ENCODE data around the gene KDM4D.

DNA sequence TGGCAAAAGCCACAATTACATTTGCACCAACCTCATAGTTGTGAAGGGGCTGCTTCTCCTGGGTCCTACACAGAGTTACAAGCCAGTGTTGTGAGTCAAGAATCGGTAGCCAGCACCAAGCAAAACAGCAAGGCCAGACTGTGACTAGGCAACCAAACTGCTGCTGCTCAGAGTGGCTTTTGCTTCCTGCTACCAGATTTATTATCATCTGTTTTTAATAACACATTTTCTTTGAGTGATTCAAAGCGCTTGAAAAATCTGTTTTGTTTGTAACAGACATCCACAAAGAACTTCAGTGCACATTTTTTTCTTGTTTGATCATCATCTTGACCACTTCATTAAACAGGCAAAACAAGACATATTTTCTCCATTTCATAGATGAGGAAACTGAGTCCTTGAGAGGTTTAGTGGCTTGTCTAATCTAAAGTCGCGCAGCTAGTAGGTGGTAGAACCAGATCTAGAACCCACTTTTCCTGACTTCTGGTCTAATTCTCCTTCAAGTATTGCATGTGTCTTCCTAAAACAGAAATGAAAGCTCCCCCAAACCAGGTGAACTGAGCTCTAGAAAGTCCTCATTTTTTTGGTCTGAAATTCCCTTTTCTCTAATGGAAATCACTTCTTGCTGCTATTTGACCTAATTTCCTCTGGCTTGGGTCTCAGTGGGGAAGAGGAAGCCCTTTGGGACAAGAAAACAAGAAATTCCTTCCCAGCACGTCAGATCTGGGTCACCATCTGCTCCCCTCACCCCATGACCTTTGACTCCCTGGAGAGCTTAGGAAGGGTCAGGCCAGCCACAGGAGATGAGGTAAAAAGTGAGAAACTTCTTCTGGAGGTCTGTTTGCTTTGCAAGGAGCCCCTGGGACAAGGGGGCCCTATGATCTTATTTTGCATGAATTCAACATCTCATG is 40.0 kb upstream of the KDM4D start:
- TF ChIP-seq GABPA (IDR thresholded peaks at IDR 0.05; ENCODE audit: low read depth): no peak
- TF ChIP-seq, protein P1, sequence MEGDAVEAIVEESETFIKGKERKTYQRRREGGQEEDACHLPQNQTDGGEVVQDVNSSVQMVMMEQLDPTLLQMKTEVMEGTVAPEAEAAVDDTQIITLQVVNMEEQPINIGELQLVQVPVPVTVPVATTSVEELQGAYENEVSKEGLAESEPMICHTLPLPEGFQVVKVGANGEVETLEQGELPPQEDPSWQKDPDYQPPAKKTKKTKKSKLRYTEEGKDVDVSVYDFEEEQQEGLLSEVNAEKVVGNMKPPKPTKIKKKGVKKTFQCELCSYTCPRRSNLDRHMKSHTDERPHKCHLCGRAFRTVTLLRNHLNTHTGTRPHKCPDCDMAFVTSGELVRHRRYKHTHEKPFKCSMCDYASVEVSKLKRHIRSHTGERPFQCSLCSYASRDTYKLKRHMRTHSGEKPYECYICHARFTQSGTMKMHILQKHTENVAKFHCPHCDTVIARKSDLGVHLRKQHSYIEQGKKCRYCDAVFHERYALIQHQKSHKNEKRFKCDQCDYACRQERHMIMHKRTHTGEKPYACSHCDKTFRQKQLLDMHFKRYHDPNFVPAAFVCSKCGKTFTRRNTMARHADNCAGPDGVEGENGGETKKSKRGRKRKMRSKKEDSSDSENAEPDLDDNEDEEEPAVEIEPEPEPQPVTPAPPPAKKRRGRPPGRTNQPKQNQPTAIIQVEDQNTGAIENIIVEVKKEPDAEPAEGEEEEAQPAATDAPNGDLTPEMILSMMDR (IDR thresholded peaks at IDR 0.05; ENCODE audit: insufficient read depth, low read length): no peak
- TF ChIP-seq, protein P2, sequence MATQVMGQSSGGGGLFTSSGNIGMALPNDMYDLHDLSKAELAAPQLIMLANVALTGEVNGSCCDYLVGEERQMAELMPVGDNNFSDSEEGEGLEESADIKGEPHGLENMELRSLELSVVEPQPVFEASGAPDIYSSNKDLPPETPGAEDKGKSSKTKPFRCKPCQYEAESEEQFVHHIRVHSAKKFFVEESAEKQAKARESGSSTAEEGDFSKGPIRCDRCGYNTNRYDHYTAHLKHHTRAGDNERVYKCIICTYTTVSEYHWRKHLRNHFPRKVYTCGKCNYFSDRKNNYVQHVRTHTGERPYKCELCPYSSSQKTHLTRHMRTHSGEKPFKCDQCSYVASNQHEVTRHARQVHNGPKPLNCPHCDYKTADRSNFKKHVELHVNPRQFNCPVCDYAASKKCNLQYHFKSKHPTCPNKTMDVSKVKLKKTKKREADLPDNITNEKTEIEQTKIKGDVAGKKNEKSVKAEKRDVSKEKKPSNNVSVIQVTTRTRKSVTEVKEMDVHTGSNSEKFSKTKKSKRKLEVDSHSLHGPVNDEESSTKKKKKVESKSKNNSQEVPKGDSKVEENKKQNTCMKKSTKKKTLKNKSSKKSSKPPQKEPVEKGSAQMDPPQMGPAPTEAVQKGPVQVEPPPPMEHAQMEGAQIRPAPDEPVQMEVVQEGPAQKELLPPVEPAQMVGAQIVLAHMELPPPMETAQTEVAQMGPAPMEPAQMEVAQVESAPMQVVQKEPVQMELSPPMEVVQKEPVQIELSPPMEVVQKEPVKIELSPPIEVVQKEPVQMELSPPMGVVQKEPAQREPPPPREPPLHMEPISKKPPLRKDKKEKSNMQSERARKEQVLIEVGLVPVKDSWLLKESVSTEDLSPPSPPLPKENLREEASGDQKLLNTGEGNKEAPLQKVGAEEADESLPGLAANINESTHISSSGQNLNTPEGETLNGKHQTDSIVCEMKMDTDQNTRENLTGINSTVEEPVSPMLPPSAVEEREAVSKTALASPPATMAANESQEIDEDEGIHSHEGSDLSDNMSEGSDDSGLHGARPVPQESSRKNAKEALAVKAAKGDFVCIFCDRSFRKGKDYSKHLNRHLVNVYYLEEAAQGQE (IDR thresholded peaks at IDR 0.05; ENCODE audit: insufficient replicate concordance, low read depth): no peak
- no peak for TF ChIP-seq SPI1 (IDR thresholded peaks at IDR 0.05; ENCODE audit: borderline replicate concordance, low read depth)

Data from HL-60 (cell line).